ENCODE data around the gene FAM110D. TPM values are rescaled to one million over a fixed set of nuclear protein-coding genes. Genes with fewer than 3 reads are reported as not detected.

FAM110D gene
- total and polyA plus RNA-seq, 2 of the 8 experiments (the other 6 are each of a cell fraction or from before 2014, with no cell fraction given), result 0.21 to 0.48 TPM

GRCh38 chr1:26134466-26134865 lies 24.4 kb upstream of the FAM110D start (continued):
- TF ChIP-seq CHD1 (IDR thresholded peaks at IDR 0.05; ENCODE audit: low read depth, low read length) (no peak), BRCA1 (IDR thresholded peaks at IDR 0.05; ENCODE audit: low read depth, low read length) (no peak), MAFK (IDR thresholded peaks at IDR 0.05; ENCODE audit: low read depth, low read length) (no peak)
